ENCODE results near the gene RPS28.
"Not testable (repeated sequence)": the region's sequence is repeated elsewhere in the genome, so short reads cannot be mapped to it uniquely, and the experiment has no call there.

RPS28 gene

GRCh38 chr19:8320564-8321066, 681 bp upstream of the RPS28 start:
- DNase-seq: no peak

DNA sequence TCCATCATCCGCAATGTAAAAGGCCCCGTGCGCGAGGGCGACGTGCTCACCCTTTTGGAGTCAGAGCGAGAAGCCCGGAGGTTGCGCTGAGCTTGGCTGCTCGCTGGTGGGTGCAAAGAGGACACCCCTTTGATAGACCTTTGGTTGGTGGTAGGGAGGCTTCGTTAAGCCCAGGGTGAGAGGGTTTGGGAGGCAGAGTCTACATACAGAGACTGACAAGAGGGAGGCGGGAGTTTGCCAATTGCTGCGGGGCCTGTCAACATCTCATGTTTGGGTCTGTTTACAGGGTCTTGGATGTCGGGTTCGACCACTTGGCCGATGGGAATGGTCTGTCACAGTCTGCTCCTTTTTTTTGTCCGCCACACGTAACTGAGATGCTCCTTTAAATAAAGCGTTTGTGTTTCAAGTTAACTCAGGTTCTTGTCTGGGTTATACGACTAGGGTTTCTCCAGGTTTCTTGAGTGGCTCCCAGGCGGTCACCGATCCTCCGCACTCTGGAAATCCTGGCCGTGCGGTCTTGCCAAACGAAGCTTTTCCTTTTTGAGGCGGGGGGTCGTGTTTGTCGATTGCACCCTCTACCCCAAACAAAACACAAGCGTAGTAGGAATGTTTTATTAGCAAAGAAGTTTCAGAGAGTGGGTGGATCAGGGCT, 816 bp downstream of the RPS28 start:
- DNase-seq: no peak

DNA sequence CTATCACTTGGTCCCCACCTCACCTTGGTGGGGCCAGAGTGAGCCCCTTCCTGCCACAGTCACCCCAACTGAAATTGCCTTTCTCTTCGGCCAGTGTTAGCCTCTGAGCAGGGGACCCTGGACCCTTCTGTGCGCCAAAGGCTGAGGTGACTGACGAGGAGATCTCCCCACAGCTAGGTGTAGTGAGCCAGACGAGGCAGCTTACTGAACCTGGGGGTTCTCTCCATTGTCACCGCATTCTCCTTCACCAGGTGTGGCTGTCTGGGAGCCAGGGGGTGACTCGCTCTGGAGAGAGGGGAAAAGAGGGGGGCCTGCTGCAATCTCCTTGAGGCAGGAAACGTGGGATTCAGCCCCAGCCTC, 1.3 kb downstream of the RPS28 start:
- no peak for DNase-seq

DNA sequence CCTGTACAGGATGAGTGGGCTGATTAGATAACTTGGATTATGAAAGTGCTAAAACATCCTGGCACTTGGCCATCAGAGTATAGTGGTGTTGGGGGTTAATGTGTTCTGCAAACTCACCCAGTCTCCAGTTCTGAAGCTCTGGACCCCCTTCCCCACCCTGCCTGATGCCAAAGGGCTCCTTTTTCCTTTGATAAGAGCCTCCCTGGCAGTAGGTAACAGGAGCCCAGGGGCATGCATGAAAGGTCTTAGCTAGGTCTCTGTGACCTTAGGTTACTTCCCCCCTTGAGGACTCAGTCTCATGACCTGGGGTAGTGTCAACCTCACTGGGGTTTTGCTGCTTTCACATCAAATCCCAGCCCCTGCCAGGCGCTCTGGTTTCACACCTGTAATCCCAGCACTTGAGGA, 2.5 kb downstream of the RPS28 start:
- peak; percentile 34 for DNase-seq

- DNase-seq: peak; percentile 43
These were observed 3.1 kb downstream of the RPS28 start for GRCh38 chr19:8324186-8325050.

DNA sequence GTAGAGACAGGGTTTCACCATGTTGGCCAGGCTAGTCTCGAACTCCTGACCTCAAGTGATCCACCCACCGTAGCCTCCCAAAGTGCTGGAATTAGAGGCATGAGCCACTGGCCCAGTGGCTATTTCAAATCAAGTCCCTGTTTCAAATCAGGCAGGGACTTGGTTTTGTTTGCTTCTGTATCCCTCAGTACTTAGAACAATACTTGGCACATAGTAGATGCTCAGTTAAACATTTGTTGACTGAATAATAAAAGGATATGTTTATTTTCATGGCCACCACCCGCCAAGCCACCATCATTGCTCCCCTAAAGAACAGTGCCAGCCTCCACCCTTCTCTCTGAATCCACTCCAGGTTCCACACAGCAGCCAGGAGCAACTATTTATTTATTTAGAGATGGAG, 4.2 kb downstream of the RPS28 start:
- no peak for DNase-seq

DNA sequence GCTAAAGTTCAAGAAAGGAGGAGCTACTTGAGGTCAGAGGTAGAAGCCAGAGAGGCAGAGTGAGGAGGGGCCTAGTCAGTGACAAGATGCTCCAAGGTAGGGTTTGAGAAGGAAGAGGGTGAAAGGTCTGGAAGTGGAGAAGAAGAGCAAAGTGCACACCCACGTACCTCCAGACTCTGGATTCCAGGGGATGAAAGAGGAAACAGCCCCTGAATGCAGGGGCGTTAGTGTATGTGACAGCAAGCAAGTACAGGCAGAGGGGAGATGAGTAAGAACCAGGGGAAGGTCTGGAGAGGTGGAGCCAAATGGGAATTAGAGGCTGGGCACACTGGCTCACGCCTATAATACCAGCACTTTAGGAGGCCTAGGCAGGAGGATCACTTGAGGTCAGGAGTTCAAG, 8.7 kb downstream of the RPS28 start:
- DNase-seq: no peak

DNA sequence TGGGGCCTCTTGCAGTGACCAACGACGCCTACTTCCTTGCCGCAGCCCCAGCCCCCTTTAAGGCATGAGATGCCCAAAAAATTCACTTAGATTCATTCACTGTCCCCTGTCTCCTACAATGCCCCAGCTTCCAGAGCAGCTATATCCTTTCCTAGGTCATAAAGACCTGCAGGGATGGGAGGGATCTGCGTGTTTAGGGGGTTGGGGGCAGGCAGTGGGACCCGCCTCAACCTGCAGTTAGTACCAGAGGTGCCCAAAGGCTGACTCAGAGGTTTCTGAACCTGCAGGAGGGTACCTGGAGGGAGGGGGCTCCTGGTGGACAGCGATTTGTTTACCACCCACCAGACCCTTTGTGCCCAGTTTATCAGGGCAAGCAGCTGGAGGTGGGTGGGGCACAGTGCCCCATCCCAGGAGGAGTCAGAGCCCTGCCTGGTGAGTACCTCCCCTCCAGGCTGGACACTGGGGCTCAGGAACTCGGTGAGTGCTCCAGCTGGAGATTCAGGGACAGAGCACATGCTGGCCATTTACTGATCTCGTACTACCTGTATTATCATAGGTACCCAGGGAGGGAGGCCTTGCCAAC, 10.1 kb downstream of the RPS28 start:
- DNase-seq: no peak

- DNase-seq: no peak
These were observed 11.9 kb downstream of the RPS28 start for GRCh38 chr19:8332976-8333766.

GRCh38 chr19:8333767-8334457, 12.6 kb downstream of the RPS28 start:
- DNase-seq: no peak

- DNase-seq: peak; percentile 66
These were observed 13.4 kb downstream of the RPS28 start for GRCh38 chr19:8334458-8335342.

DNA sequence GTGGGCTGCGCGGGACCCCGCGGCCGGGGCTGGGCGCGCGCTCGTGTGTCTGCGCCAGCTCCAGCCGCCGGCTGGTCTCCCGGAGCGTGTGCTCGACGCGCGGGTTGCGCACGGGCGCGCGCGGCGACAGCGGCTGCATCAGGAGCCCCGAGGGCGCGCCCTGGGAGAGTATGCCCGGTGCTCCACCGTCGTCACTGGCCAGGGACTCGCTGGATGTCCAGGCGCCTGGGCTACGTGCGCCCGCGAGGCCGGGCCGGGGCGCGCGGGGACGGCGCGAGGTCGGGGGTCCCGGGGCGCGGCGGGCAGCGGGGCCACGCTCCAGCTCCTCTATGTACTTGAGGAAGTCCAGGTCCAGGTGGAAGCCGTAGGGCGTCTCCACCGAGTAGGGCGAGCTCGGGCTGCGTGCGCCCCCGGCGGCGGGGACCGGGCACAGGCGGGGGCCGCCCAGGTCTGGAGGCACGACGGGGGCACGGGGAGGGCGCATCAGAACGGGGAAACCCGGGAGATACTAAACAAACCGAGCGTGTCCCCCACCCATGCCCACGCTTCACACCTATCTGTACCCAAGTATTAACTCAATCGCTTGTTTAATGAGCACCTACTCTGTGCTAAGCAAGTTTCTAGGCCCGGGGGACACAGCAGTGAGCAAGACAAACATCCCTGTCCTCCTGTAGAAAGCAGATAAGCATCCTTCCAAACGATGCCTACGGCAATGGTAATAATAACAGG, 14.2 kb downstream of the RPS28 start:
- peak; percentile 58 for DNase-seq

DNA sequence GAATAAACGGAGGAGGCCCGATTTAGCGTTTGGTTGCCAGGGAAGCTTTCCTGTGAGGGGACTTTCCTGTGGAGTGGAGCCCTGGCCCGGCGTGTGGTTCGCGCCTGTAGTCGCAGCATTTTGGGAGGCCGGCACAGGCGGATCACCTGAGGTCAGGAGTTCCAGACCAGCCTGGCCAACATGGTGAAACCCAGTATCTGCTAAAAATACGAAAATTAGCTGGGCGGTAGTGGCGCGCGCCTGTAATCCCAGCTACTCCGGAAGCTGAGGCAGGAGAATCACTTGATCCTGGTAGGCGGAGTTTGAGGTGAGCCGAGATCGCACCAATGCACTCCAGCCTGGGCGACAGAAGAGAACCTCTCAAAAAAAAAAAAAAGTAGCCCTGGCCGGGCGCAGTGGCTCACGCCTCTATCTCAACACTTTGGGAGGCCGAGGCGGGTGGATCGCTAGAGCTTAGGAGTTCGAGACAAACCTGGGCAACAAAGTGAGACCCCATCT, 14.8 kb downstream of the RPS28 start:
- DNase-seq: no peak

DNA sequence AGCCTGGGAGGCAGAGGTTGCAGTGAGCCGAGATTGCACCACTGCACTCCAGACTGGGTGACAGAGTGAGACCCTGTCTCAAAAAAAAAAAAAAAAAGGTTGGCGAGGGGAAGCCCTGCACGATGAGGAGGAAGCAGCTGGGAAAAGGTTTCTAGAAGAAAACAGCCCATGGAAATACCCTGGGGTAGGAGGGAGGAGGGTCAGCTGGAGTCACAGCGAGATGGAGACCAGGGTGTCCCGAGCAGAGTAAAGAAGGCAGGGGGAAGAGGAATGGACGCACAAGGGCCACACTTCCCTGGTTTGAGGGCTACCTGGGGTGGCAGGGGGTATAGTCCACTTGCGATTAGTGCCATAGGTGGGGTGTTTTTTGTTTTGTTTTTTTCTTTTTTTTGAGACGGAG, 15.4 kb downstream of the RPS28 start:
- no peak for DNase-seq

DNA sequence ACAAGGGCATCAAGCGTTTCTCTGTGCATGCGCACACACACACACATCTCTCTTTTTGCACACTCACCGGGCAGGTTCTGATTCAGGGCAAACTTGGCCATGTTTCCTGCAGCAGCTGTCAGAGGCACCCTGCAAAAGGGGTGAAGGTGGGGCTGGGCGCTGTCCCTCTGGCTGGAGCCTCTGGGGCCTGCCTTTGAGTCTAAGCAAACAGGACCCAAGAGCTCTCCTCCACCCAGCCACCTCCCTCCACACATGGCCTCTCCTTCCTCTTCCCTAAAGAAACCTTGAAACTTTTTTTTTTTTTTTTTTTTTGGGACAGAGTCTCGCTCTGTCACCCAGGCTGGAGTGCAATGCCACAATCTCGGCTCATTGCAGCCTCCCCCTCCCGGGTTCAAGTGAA, 16.4 kb downstream of the RPS28 start:
- DNase-seq: no peak

GRCh38 chr19:8338835-8339234, 17.5 kb downstream of the RPS28 start:
- DNase-seq: no peak

DNA sequence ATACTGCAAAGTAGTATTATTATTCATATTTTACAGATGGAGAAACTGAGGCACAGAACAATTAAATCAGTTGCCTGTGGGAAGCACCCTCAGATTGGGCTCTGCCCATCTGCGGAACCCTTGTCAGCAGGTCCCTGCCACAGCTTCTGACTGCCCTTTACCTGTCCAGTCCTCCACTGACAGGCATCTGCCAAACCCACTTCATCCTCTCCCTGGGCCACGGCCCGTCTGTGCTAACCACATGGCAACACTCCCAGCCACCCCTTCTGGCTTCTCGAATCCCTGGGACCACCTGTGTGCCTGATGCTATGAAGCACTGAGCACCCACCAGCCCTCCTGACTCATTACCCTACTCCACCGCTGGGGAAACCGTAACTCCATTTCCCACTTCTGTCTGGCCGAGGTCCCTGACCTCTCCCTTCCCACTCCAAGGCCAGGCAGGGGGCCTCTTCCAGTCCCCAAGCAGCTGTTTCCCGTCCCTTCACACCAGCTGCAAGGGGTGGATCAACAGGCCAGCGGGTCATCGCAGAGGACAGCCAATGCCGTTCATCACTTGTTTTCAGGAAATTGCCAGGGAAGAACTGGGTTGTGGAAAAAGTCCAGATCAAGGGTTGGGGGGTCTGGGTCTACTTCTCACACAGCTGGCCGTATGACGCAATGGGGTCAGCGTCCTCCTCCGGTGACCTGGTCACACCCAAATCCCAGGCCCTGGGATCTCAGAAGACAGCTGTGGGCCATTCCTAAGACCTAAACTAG, 19.2 kb downstream of the RPS28 start:
- no peak for DNase-seq

- not testable (repeated sequence) for DNase-seq
These were observed 20.2 kb downstream of the RPS28 start for GRCh38 chr19:8341504-8341903.

- DNase-seq: no peak
These were observed 21.0 kb downstream of the RPS28 start for GRCh38 chr19:8342316-8342683.
